NCI-H2227 (cell line): ENCODE measurements around the gene GIPC1.

Experiments
- DNase-seq: peaks from one replicate; lab custom pipeline; 2025; ENCODE audit not compliant: unreplicated experiment; lab: John Stamatoyannopoulos, UW

GIPC1 gene

GRCh38 chr19:14494910-14495671 lies 836 bp downstream of the GIPC1 start:
- no peak for DNase-seq

GRCh38 chr19:14494411-14494810 lies 1.5 kb downstream of the GIPC1 start:
- DNase-seq: no peak

- no peak for DNase-seq
Observed at GRCh38 chr19:14492756-14493337, 3.1 kb downstream of the GIPC1 start.

GRCh38 chr19:14487370-14488125 lies 8.4 kb downstream of the GIPC1 start:
- DNase-seq: no peak

GRCh38 chr19:14482172-14482941 lies 13.6 kb downstream of the GIPC1 start:
- DNase-seq: no peak

- DNase-seq: no peak
Observed at GRCh38 chr19:14480700-14481079, 15.2 kb downstream of the GIPC1 start.

GRCh38 chr19:14479975-14480699 lies 15.8 kb downstream of the GIPC1 start:
- no peak for DNase-seq

GRCh38 chr19:14479309-14479974 lies 16.5 kb downstream of the GIPC1 start:
- DNase-seq: no peak

GRCh38 chr19:14478113-14478545 lies 17.8 kb downstream of the GIPC1 start:
- DNase-seq: no peak

GRCh38 chr19:14477418-14478112 lies 18.4 kb downstream of the GIPC1 start:
- no peak for DNase-seq

- no peak for DNase-seq
Observed at GRCh38 chr19:14476673-14477401, 19.1 kb downstream of the GIPC1 start.

GRCh38 chr19:14476327-14476672 lies 19.6 kb downstream of the GIPC1 start:
- no peak for DNase-seq

- DNase-seq: peak; percentile 39
Observed at GRCh38 chr19:14475251-14476073, 20.5 kb downstream of the GIPC1 start, which contains the start of gene PTGER1. Gene PTGER1, minus strand, starts transcription at chr19:14475354. Its CDS starts 1,034 bp downstream, at chr19:14474320.

- DNase-seq: no peak
Observed at GRCh38 chr19:14474827-14475226, 21.1 kb downstream of the GIPC1 start.

GRCh38 chr19:14473978-14474578 lies 21.8 kb downstream of the GIPC1 start:
- no peak for DNase-seq

GRCh38 chr19:14473073-14473977 lies 22.6 kb downstream of the GIPC1 start:
- DNase-seq: no peak
